Neural cell (in vitro differentiated cells): Measurements from ENCODE around the gene ZNF474. TPM values are rescaled to one million over a fixed set of nuclear protein-coding genes. Genes with fewer than 3 reads are reported as not detected.

Experiments used
- H2AFZ ChIP-seq: fragments of 200-600, 300-800 bp; sonication (generic), shearing (Covaris generic); 2 replicates; pipeline ENCODE4 v1.6.0; 2014; ENCODE audit warnings: low read depth, mild to moderate bottlenecking, antibody characterized with exemption, low read length, moderate library complexity
- H3F3A ChIP-seq: fragments of 200-600 bp; shearing (Covaris generic); 2 replicates; pipeline ENCODE4 v1.6.1; 2016; ENCODE audit warnings: mild to moderate bottlenecking, moderate library complexity, mixed read lengths, antibody characterized with exemption, low read length; ENCODE audit not compliant: insufficient read depth, poor library complexity, severe bottlenecking
- H3K27ac ChIP-seq: fragments of 200-600, 300-800 bp; sonication (generic), shearing (Covaris generic); 2 replicates; pipeline ENCODE4 v1.5.1; 2014; ENCODE audit warnings: mild to moderate bottlenecking, low read length, moderate library complexity
- H3K27me3 ChIP-seq: fragments of 300-800, 200-600 bp; sonication (generic), shearing (Covaris generic); 2 replicates; pipeline ENCODE4 v1.6.0; 2014; ENCODE audit warnings: mild to moderate bottlenecking, low read depth, low read length, moderate library complexity; ENCODE audit not compliant: insufficient read depth
- H3K36me3 ChIP-seq: fragments of 300-800, 200-600 bp; sonication (generic), shearing (Covaris generic); 2 replicates; pipeline ENCODE4 v1.5.1; 2014; ENCODE audit warnings: mild to moderate bottlenecking, antibody characterized with exemption, low read length, moderate library complexity; ENCODE audit not compliant: insufficient read depth
- H3K4me2 ChIP-seq: fragments of 300-800, 200-600 bp; sonication (generic), shearing (Covaris generic); 2 replicates; pipeline ENCODE4 v1.6.0; 2014; ENCODE audit warnings: mild to moderate bottlenecking, low read length
- H3K4me3 ChIP-seq: fragments of 300-800, 200-600 bp; sonication (generic), shearing (Covaris generic); 2 replicates; pipeline ENCODE4 v1.5.1; 2014; ENCODE audit warnings: mild to moderate bottlenecking, low read length, moderate library complexity
- H3K79me2 ChIP-seq: fragments of 200-600 bp; shearing (Covaris generic); replicated peaks from 2 replicates; pipeline ENCODE4 v1.6.0; 2014; ENCODE audit warnings: mild to moderate bottlenecking, low read length, moderate library complexity; ENCODE audit not compliant: insufficient read depth
- H3K9ac ChIP-seq: fragments of 300-800, 200-600 bp; sonication (generic), shearing (Covaris generic); 2 replicates; pipeline ENCODE4 v1.6.1; 2016; ENCODE audit warnings: mild to moderate bottlenecking, low read length, mixed read lengths
- H3K9me2 ChIP-seq: fragments of 200-600 bp; shearing (Covaris generic); 2 replicates; pipeline ENCODE4 v1.6.1; 2016; ENCODE audit warnings: mild to moderate bottlenecking, low read length, mixed read lengths; ENCODE audit not compliant: insufficient read depth
- H3K9me3 ChIP-seq: fragments of 200-600, 300-800 bp; sonication (generic), shearing (Covaris generic); 2 replicates; pipeline ENCODE4 v1.6.1; 2016; ENCODE audit warnings: mild to moderate bottlenecking, mixed run types, low read length, moderate library complexity, mixed read lengths
- H4K20me1 ChIP-seq: fragments of 200-600 bp; shearing (Covaris generic); 2 replicates; pipeline ENCODE4 v1.6.1; 2016; ENCODE audit warnings: mild to moderate bottlenecking, mixed run types; ENCODE audit not compliant: insufficient read depth
- CTCF ChIP-seq: fragments of 450-650 bp; IDR thresholded peaks from 2 replicates; pipeline ENCODE4 v1.5.1; 2014; ENCODE audit warnings: antibody characterized with exemption, mild to moderate bottlenecking, moderate library complexity; ENCODE audit not compliant: poor library complexity, severe bottlenecking
- EP300 ChIP-seq: fragments of 450-650 bp; conservative IDR thresholded peaks from 2 replicates; pipeline ENCODE4 v1.6.1; 2014; ENCODE audit warnings: antibody characterized with exemption, mild to moderate bottlenecking, moderate library complexity; ENCODE audit not compliant: poor library complexity, severe bottlenecking
- EZH2 ChIP-seq: fragments of 200-600, 300-800 bp; shearing (Covaris generic), sonication (generic); IDR thresholded peaks from 2 replicates; pipeline ENCODE4 v1.6.1; 2014; ENCODE audit warnings: antibody characterized with exemption, low read length, borderline replicate concordance, mild to moderate bottlenecking; ENCODE audit not compliant: insufficient read depth, poor library complexity, severe bottlenecking
- MXI1 ChIP-seq: fragments of 450-650 bp; conservative IDR thresholded peaks from 2 replicates; pipeline ENCODE4 v1.6.1; 2014; ENCODE audit warnings: antibody characterized with exemption, mild to moderate bottlenecking; ENCODE audit not compliant: poor library complexity, severe bottlenecking
- POLR2AphosphoS5 ChIP-seq: IDR thresholded peaks from 2 replicates; pipeline ENCODE4 v1.6.1; 2012
- RAD21 ChIP-seq: fragments of 450-650 bp; conservative IDR thresholded peaks from 2 replicates; pipeline ENCODE4 v1.6.1; 2014; ENCODE audit warnings: antibody characterized with exemption, mild to moderate bottlenecking, moderate library complexity
- SMC3 ChIP-seq: fragments of 450-650 bp; conservative IDR thresholded peaks from 2 replicates; pipeline ENCODE4 v1.6.1; 2014; ENCODE audit warnings: antibody characterized with exemption, mild to moderate bottlenecking, moderate library complexity; ENCODE audit not compliant: poor library complexity
- TAF1 ChIP-seq: IDR thresholded peaks from 2 replicates; pipeline ENCODE4 v1.6.1; 2012; ENCODE audit warnings: low read depth
- polyA plus RNA-seq: library from polyadenylated mRNA; depleted of rRNA; stranded (reverse); fragments of >200 nt; gene quantifications from 2 replicates; pipeline ENCODE4 v1.2.3, GENCODE V29; 2014
- TF ChIP-seq, protein P1 (sequence below): IDR thresholded peaks from 2 replicates; pipeline ENCODE4 v1.6.1; 2012; ENCODE audit warnings: borderline replicate concordance

Gene ZNF474
- polyA plus RNA-seq, 1 donor from 2014 or later, result not detected

DNA sequence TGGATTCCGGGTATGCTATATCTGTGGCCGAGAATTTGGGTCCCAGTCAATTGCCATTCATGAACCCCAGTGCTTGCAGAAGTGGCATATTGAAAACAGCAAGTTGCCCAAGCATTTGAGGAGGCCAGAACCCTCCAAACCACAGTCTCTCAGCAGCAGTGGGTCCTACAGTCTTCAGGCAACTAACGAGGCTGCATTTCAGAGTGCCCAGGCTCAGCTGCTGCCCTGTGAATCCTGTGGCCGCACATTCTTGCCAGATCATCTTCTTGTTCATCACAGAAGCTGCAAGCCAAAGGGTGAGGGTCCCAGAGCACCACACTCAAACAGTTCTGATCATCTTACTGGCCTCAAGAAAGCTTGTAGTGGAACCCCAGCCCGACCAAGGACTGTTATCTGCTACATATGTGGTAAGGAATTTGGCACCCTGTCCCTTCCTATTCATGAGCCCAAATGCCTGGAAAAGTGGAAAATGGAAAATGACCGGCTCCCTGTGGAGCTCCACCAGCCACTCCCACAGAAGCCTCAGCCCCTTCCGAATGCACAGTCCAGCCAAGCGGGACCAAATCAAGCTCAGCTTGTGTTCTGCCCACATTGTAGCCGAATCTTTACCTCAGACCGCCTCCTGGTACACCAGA lies 23.0 kb downstream of the ZNF474 start:
- Histone ChIP-seq H3K79me2 (no peaks in the 10 kb centered on the region), H3K9me3 (no peaks in the 10 kb centered on the region), H3K9ac (no peak overlapping the region), H3K36me3 (no peaks in the 10 kb centered on the region), H2AFZ (no peak overlapping the region), H3K27ac (no peak overlapping the region), H4K20me1 (no peaks in the 10 kb centered on the region), H3K27me3 (no peaks in the 10 kb centered on the region), H3K4me2 (no peak overlapping the region), H3K4me3 (no peak overlapping the region), H3K9me2 (no peaks in the 10 kb centered on the region), H3F3A (no peaks in the 10 kb centered on the region)
- TF ChIP-seq MXI1, result no peak
- TF ChIP-seq EP300, result no peak
- TF ChIP-seq, protein P1, sequence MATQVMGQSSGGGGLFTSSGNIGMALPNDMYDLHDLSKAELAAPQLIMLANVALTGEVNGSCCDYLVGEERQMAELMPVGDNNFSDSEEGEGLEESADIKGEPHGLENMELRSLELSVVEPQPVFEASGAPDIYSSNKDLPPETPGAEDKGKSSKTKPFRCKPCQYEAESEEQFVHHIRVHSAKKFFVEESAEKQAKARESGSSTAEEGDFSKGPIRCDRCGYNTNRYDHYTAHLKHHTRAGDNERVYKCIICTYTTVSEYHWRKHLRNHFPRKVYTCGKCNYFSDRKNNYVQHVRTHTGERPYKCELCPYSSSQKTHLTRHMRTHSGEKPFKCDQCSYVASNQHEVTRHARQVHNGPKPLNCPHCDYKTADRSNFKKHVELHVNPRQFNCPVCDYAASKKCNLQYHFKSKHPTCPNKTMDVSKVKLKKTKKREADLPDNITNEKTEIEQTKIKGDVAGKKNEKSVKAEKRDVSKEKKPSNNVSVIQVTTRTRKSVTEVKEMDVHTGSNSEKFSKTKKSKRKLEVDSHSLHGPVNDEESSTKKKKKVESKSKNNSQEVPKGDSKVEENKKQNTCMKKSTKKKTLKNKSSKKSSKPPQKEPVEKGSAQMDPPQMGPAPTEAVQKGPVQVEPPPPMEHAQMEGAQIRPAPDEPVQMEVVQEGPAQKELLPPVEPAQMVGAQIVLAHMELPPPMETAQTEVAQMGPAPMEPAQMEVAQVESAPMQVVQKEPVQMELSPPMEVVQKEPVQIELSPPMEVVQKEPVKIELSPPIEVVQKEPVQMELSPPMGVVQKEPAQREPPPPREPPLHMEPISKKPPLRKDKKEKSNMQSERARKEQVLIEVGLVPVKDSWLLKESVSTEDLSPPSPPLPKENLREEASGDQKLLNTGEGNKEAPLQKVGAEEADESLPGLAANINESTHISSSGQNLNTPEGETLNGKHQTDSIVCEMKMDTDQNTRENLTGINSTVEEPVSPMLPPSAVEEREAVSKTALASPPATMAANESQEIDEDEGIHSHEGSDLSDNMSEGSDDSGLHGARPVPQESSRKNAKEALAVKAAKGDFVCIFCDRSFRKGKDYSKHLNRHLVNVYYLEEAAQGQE, result no peak
- no peak for TF ChIP-seq EZH2
- TF ChIP-seq RAD21, result no peak
- TF ChIP-seq TAF1, result no peak
- no peak for TF ChIP-seq CTCF
- TF ChIP-seq POLR2AphosphoS5, result no peak
- no peak for TF ChIP-seq SMC3

DNA sequence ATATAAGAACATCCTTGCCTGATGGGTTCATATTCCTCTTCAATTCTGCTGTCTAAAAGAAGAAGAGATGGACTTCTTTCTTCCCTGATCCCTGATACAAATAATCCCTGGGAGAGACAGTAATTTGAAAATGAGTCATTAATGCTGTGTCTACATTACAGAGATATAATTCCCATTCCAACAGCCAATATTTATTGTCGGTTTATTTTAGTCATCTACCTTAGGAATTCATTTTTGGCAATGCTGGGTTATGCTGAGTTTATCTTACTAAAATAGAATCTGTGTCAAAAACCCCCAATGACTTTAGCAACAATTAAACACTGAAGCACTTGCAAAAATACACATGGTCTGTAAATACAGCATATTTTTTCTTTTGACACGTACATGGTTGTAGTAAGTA lies 23.9 kb downstream of the ZNF474 start:
- H3K27me3 ChIP-seq, result no peaks in the 10 kb centered on the region
- H4K20me1 ChIP-seq, result no peaks in the 10 kb centered on the region
- H3K27ac ChIP-seq, result no peak overlapping the region
- no peaks in the 10 kb centered on the region for H3F3A ChIP-seq
- no peaks in the 10 kb centered on the region for H3K36me3 ChIP-seq
- no peaks in the 10 kb centered on the region for H3K9me2 ChIP-seq
- H3K9me3 ChIP-seq, result no peaks in the 10 kb centered on the region
- no peak overlapping the region for H3K9ac ChIP-seq
- H3K4me3 ChIP-seq, result no peak overlapping the region
- H3K79me2 ChIP-seq, result no peaks in the 10 kb centered on the region
- H2AFZ ChIP-seq, result no peak overlapping the region
- H3K4me2 ChIP-seq, result no peak overlapping the region
- TF ChIP-seq EZH2 (no peak), TAF1 (no peak), EP300 (no peak), RAD21 (no peak), POLR2AphosphoS5 (no peak), MXI1 (no peak), CTCF (no peak), SMC3 (no peak)
- TF ChIP-seq, protein P1, result no peak
